SK-N-SH treated with all-trans-retinoic acid at 6 μM for 48 hours (cell line): ENCODE data around the gene IMMP2L.

Experiments used
- ATAC-seq: fragments of 200-7000 bp; cut with Tn5 transposase; 3 replicates; pipeline ENCODE4 v1.9.1; 2020; ENCODE audit warnings: mild to moderate bottlenecking, moderate library complexity
- BACH2 ChIP-seq: fragments of 250-450 bp; sonication (Bioruptor Pico); IDR thresholded peaks from 2 replicates; pipeline ENCODE4 v1.9.0; 2021; ENCODE audit warnings: mild to moderate bottlenecking, borderline replicate concordance
- CREB5 ChIP-seq: fragments of 250-450 bp; sonication (Bioruptor Pico); IDR thresholded peaks from 2 replicates; pipeline ENCODE4 v1.5.1; 2020; ENCODE audit warnings: low read depth, mild to moderate bottlenecking, moderate library complexity
- CSDC2 ChIP-seq: fragments of 250-450 bp; sonication (Bioruptor Pico); IDR thresholded peaks from 2 replicates; pipeline ENCODE4 v1.5.0; 2020; ENCODE audit warnings: mild to moderate bottlenecking, moderate library complexity
- CSRNP3 ChIP-seq: fragments of 250-450 bp; sonication (Bioruptor Pico); IDR thresholded peaks from 2 replicates; pipeline ENCODE4 v1.5.1; 2021; ENCODE audit warnings: mild to moderate bottlenecking, moderate library complexity
- ESRRG ChIP-seq: fragments of 250-450 bp; sonication (Bioruptor Pico); IDR thresholded peaks from 2 replicates; pipeline ENCODE4 v1.6.1; 2021; ENCODE audit warnings: mild to moderate bottlenecking
- GLIS3 ChIP-seq: fragments of 250-450 bp; sonication (Bioruptor Pico); IDR thresholded peaks from 2 replicates; pipeline ENCODE4 v1.5.0; 2020; ENCODE audit warnings: mild to moderate bottlenecking, moderate library complexity
- ISL1 ChIP-seq: fragments of 250-450 bp; sonication (Bioruptor Pico); IDR thresholded peaks from 2 replicates; pipeline ENCODE4 v2.1.2; 2022; ENCODE audit warnings: mild to moderate bottlenecking, moderate library complexity
- OSR1 ChIP-seq: fragments of 250-450 bp; sonication (Bioruptor Pico); IDR thresholded peaks from 2 replicates; pipeline ENCODE4 v1.8.0; 2022; ENCODE audit warnings: moderate library complexity, mild to moderate bottlenecking, inconsistent platforms
- PATZ1 ChIP-seq: fragments of 250-450 bp; sonication (Bioruptor Pico); IDR thresholded peaks from 2 replicates; pipeline ENCODE4 v1.8.0; 2020; ENCODE audit warnings: mild to moderate bottlenecking, moderate library complexity, borderline replicate concordance
- POU6F1 ChIP-seq: fragments of 250-450 bp; sonication (Bioruptor Pico); IDR thresholded peaks from 2 replicates; pipeline ENCODE4 v1.8.0; 2021; ENCODE audit warnings: low read depth, mild to moderate bottlenecking, moderate library complexity, borderline replicate concordance
- PPARA ChIP-seq: fragments of 250-450 bp; sonication (Bioruptor Pico); IDR thresholded peaks from 2 replicates; pipeline ENCODE4 v1.5.0; 2020; ENCODE audit warnings: mild to moderate bottlenecking, borderline replicate concordance
- SNAI2 ChIP-seq: fragments of 250-450 bp; sonication (Bioruptor Pico); IDR thresholded peaks from 2 replicates; pipeline ENCODE4 v1.5.0; 2020; ENCODE audit warnings: mild to moderate bottlenecking, moderate library complexity
- TCF4 ChIP-seq: fragments of 250-450 bp; sonication (Bioruptor Pico); IDR thresholded peaks from 2 replicates; pipeline ENCODE4 v1.8.0; 2021; ENCODE audit warnings: mild to moderate bottlenecking, moderate library complexity, borderline replicate concordance
- TOX ChIP-seq: fragments of 250-450 bp; sonication (Bioruptor Pico); IDR thresholded peaks from 2 replicates; pipeline ENCODE4 v1.8.0; 2021; ENCODE audit warnings: mild to moderate bottlenecking, moderate library complexity, borderline replicate concordance
- TSHZ2 ChIP-seq: fragments of 250-450 bp; sonication (Bioruptor Pico); IDR thresholded peaks from 2 replicates; pipeline ENCODE4 v1.5.0; 2020; ENCODE audit warnings: mild to moderate bottlenecking, moderate library complexity
- ZC3H10 ChIP-seq: fragments of 250-450 bp; sonication (Bioruptor Pico); IDR thresholded peaks from 2 replicates; pipeline ENCODE4 v1.5.1; 2021; ENCODE audit warnings: mild to moderate bottlenecking, moderate library complexity
- ZFP3 ChIP-seq: fragments of 250-450 bp; sonication (Bioruptor Pico); IDR thresholded peaks from 2 replicates; pipeline ENCODE4 v1.5.0; 2020; ENCODE audit warnings: mild to moderate bottlenecking, moderate library complexity
- ZFP30 ChIP-seq: fragments of 450-650 bp; formaldehyde crosslinking; IDR thresholded peaks from 2 replicates; pipeline ENCODE4 v1.5.0; 2022; ENCODE audit warnings: mild to moderate bottlenecking, moderate library complexity
- ZNF565 ChIP-seq: fragments of 450-650 bp; formaldehyde crosslinking; conservative IDR thresholded peaks from 2 replicates; pipeline ENCODE4 v1.5.0; 2020; ENCODE audit warnings: low read depth, mild to moderate bottlenecking, moderate library complexity
- ZNF70 ChIP-seq: fragments of 450-650 bp; formaldehyde crosslinking; IDR thresholded peaks from 2 replicates; pipeline ENCODE4 v1.5.0; 2020; ENCODE audit warnings: mild to moderate bottlenecking, moderate library complexity
- ZNF8 ChIP-seq: fragments of 450-650 bp; formaldehyde crosslinking; IDR thresholded peaks from 2 replicates; pipeline ENCODE4 v1.5.0; 2020; ENCODE audit warnings: mild to moderate bottlenecking, moderate library complexity

The IMMP2L gene

GRCh38 chr7:111003883-111004282 lies 558.4 kb downstream of the IMMP2L start (continued):
- TF ChIP-seq ISL1 (CRISPR knock-in tag) = no peak

GRCh38 chr7:110994028-110994967 lies 568.0 kb downstream of the IMMP2L start:
- no peak for ATAC-seq
- TF ChIP-seq PATZ1 (CRISPR knock-in tag) (no peak), GLIS3 (CRISPR knock-in tag) (no peak), SNAI2 (CRISPR knock-in tag) (no peak), ZNF70 (no peak), CREB5 (no peak), OSR1 (no peak), TOX (CRISPR knock-in tag) (no peak), ZC3H10 (no peak), ZFP3 (CRISPR knock-in tag) (no peak), TSHZ2 (CRISPR knock-in tag) (no peak), ISL1 (CRISPR knock-in tag) (no peak), ZNF8 (CRISPR knock-in tag) (no peak), ZNF565 (CRISPR knock-in tag) (no peak), CSRNP3 (CRISPR knock-in tag) (no peak), BACH2 (CRISPR knock-in tag) (no peak), ZFP30 (CRISPR knock-in tag) (no peak), POU6F1 (no peak), CSDC2 (CRISPR knock-in tag) (no peak), TCF4 (CRISPR knock-in tag) (no peak), PPARA (no peak)
- TF ChIP-seq, all 23 proteins: peak for 0

- TF ChIP-seq SNAI2 (CRISPR knock-in tag) = no peak
- TF ChIP-seq GLIS3 (CRISPR knock-in tag) = no peak
- no peak for TF ChIP-seq ZFP30 (CRISPR knock-in tag)
- TF ChIP-seq CSDC2 (CRISPR knock-in tag) = no peak
- TF ChIP-seq ZNF8 (CRISPR knock-in tag) = no peak
- TF ChIP-seq ZC3H10 = no peak
- no peak for TF ChIP-seq PPARA
- no peak for TF ChIP-seq ZNF565 (CRISPR knock-in tag)
- no peak for TF ChIP-seq ESRRG
- no peak for TF ChIP-seq POU6F1
- TF ChIP-seq BACH2 (CRISPR knock-in tag) = no peak
- no peak for ATAC-seq
Observed at GRCh38 chr7:110988890-110989501, 573.3 kb downstream of the IMMP2L start.
